Right lobe of liver (tissue), 6 donors: ENCODE data around the gene CFAP107. TPM values are rescaled to one million over a fixed set of nuclear protein-coding genes. Genes with fewer than 3 reads are reported as not detected.

ENCODE experiments used
- ATAC-seq, 4 donors: fragments of 200-7000 bp; cut with Tn5 transposase; one replicate each; pipeline ENCODE4 v1.9.1; 2020; ENCODE audit warnings: mild to moderate bottlenecking in 4 of 4, moderate library complexity in 4 of 4
- DNase-seq, 3 donors: peaks; one replicate each; pipeline ENCODE4 v3.0.0-alpha.2; 2020
- H3K27ac ChIP-seq, 3 donors: fragments of 200-600 bp; one replicate each; pipeline ENCODE4 v1.8.0; 2022
- H3K27me3 ChIP-seq, 2 donors: fragments of 200-600 bp; one replicate each; pipeline ENCODE4 v1.8.0; 2022
- H3K36me3 ChIP-seq, 4 donors: fragments of 200-600 bp; sonication (generic) in 1 of 4; one replicate each; pipeline versions ENCODE4 v1.5.1 to v1.8.0; 2017 to 2022; ENCODE audit warnings: control low read depth in 1 of 4
- H3K4me1 ChIP-seq, 4 donors: fragments of 200-600 bp; sonication (generic) in 1 of 4; one replicate each; pipeline versions ENCODE4 v1.5.1 to v1.8.0; 2017 to 2022; ENCODE audit warnings: control low read depth in 1 of 4
- H3K4me3 ChIP-seq, 3 donors: fragments of 200-600 bp; one replicate each; pipeline ENCODE4 v1.8.0; 2022
- H3K9me3 ChIP-seq, 4 donors: fragments of 200-600 bp; sonication (generic) in 1 of 4; one replicate each; pipeline versions ENCODE4 v1.5.1 to v1.8.0; 2017 to 2022; ENCODE audit warnings: control low read depth in 1 of 4
- CTCF ChIP-seq, 4 donors: fragments of 200-600 bp in 3 of 4; fragments of 450-650 bp in 1 of 4; IDR thresholded peaks; one replicate each; pipeline versions ENCODE4 v1.5.1 to v1.8.0; 2016 to 2022; ENCODE audit warnings: antibody characterized with exemption in 4 of 4, mild to moderate bottlenecking in 2 of 4
- POLR2A ChIP-seq: fragments of 450-650 bp; IDR thresholded peaks from one replicate; pipeline ENCODE4 v1.6.1; 2017; ENCODE audit warnings: antibody characterized with exemption, mild to moderate bottlenecking
- WGBS: methylation state at CpG from one replicate; pipeline ENCODE4 v1.1.6; 2018; ENCODE audit warnings: low coverage, low lambda C conversion rate; ENCODE audit not compliant: insufficient coverage; ENCODE audit errors: missing lambda C conversion rate; 5-methylcytosine and 5-hydroxymethylcytosine counted together
- intact Hi-C, 2 donors: fragments of 100-400 bp; cut with DNase I; formaldehyde crosslinking; loops; one replicate each; pipeline versions ENCODE4 v1.11.2 to v1.14.1; 2022
- total RNA-seq, 6 experiments: library from RNA; depleted of rRNA in 2 of 6; stranded (reverse); fragments of >200 nt in 2 of 6; fragmentation: NEBNext Ultra II Directional in 3 of 6; extraction: Animal tissue kit (Norgen Biotek cat#: 25700) in 3 of 6; gene quantifications; one replicate each; pipeline versions ENCODE4 v1.1.0 to v1.2.4, GENCODE V29; 2016 to 2023
- donor health status: DM: no; HTN: yes; CAD: no.
- donor health status: DM: no; HTN: no; CAD: no.
- donor health status: DM: no; HTN: no; CAD: no.
- donor health status: DM: no; HTN: yes; CAD: no.
- donor health status: DM: no; HTN: yes; CAD: no.

Gene CFAP107
- total RNA-seq, 6 experiments from 2014 or later = not detected

GRCh38 chr1:12715896-12716437 is 30.0 kb upstream of the CFAP107 start, which contains the start of gene AADACL3:
AADACL3 (plus strand) TSS chr1:12716110; CDS start chr1:12716177, 67 bp downstream.
- TF ChIP-seq POLR2A (no peak), CTCF (IDR thresholded peaks at IDR 0.05) (no peak)
- Histone ChIP-seq H3K27ac (no peak within 1 kb of the TSS), H3K27me3 (no peaks in the 10 kb centered on the region), H3K4me3 (no peak within 1 kb of the TSS), H3K4me1 (peaks cover 0 to 5% (median 0%) of the 10 kb centered on the region in 4 donors), H3K9me3 (no peaks in the 10 kb centered on the region), H3K36me3 (no peaks in the 10 kb centered on the region)
- DNase-seq (no peak), ATAC-seq (peak in 1 of 4 donors; percentile 32)
- intact Hi-C loops = no loop called here
- 83% methylated on average over 2 of the region's 8 CpGs for WGBS

DNA sequence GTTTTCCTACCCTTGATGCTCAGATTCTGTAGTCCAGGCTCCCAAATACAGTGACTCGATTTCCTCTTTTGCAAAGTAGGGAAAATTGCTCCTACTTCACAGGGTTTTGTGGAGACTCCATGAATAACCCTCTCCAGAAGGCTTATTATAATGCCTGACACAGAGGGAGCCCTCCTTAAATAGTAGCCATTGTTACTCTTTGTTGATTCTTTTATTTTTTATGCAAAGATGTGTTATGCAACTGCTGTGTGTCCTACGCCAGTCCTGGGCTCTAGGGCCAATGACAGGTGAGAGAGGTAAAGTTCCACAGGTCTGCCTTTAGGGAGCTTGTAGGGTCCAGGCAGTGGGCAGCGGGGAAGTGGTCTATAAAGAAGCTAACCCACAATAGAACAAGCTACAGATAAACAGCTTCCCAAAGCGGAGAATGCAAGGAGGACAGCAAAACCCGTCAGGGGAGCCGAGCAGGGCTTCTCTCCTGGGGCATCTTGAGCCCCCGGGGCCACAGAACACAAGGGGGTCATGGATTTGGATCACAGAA is 28.6 kb upstream of the CFAP107 start:
- intact Hi-C loops = no loop called here

DNA sequence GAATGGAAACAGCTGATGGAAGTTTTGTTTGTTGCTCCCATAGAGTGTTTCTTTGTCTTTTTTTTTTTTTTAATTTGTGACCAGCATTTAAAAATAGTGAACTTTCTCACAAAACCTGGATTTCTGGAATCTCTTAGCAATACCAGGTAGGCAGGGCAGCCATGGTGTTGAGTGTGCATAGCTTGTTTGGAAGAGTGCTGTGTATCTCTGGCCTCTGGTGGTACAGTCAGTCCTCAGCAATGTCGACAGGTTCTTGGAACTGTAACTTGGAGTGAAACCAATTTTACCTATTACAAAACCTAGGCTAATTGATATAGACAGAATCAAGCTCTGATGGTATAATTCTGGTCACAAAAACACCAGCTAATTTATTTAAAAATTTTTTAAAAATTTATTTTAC is 23.4 kb upstream of the CFAP107 start:
- TF ChIP-seq CTCF (IDR thresholded peaks at IDR 0.05) (no peak), POLR2A (no peak)
- Histone ChIP-seq H3K27ac (no peak overlapping the region), H3K4me1 (no peaks in the 10 kb centered on the region), H3K4me3 (no peak overlapping the region), H3K27me3 (no peaks in the 10 kb centered on the region), H3K9me3 (no peaks in the 10 kb centered on the region), H3K36me3 (no peaks in the 10 kb centered on the region)
- intact Hi-C loops = no loop called here
- 21% methylated on average over 1 of the region's 1 CpG for WGBS
- no peak for DNase-seq
- ATAC-seq = peak in 2 of 4 donors; percentile 35 to 60

More for the DNA sequence above, 28.6 kb upstream of the CFAP107 start:
- no peak overlapping the region for H3K27ac ChIP-seq
- H3K36me3 ChIP-seq = no peaks in the 10 kb centered on the region
- H3K9me3 ChIP-seq = no peaks in the 10 kb centered on the region
- ATAC-seq (no peak), DNase-seq (no peak)
- TF ChIP-seq CTCF (IDR thresholded peaks at IDR 0.05) (no peak), POLR2A (no peak)
- peaks cover 0 to 5% (median 0%) of the 10 kb centered on the region in 4 donors for H3K4me1 ChIP-seq
- 47% methylated on average over 3 of the region's 7 CpGs for WGBS
- H3K4me3 ChIP-seq = no peak overlapping the region
- no peaks in the 10 kb centered on the region for H3K27me3 ChIP-seq

GRCh38 chr1:12728391-12728790 is 17.6 kb upstream of the CFAP107 start:
- no peak for DNase-seq
- H3K27me3 ChIP-seq = no peaks in the 10 kb centered on the region
- TF ChIP-seq CTCF (IDR thresholded peaks at IDR 0.05) = no peak
- no peak for TF ChIP-seq POLR2A
- no peak for ATAC-seq
- no peak overlapping the region for H3K4me3 ChIP-seq
- no peaks in the 10 kb centered on the region for H3K36me3 ChIP-seq
- H3K4me1 ChIP-seq = no peaks in the 10 kb centered on the region
- WGBS = 64% methylated on average over 2 of the region's 2 CpGs
- no peak overlapping the region for H3K27ac ChIP-seq
- intact Hi-C loops = no loop called here
- no peaks in the 10 kb centered on the region for H3K9me3 ChIP-seq
